ENCODE results near the gene MYH6. TPM values are rescaled to one million over a fixed set of nuclear protein-coding genes. Genes with fewer than 3 reads are reported as not detected.

The MYH6 gene
- total RNA-seq, 2 experiments from 2014 or later = 0.08 to 0.10 TPM

GRCh38 chr14:23345987-23346692, 61.9 kb downstream of the MYH6 start:
- Mint-ChIP-seq H3K27me3 (peaks cover 18% of the 10 kb centered on the region), H3K4me1 (peaks cover 4% of the 10 kb centered on the region), H3K4me3 (no peak overlapping the region), H3K27ac (no peak overlapping the region), H3K36me3 (ENCODE audit: low read depth) (no peaks in the 10 kb centered on the region), H3K9me3 (no peaks in the 10 kb centered on the region)
- no peak for DNase-seq
- CTCF ChIA-PET = interaction anchor here (0.6 to 2.1 kb wide), 6 partner anchors 8 to 522 kb away, joined by 3 to 6 read pairs (median 4); partner anchors contain the start of gene PABPN1
- POLR2A ChIA-PET = no interaction called here

DNA sequence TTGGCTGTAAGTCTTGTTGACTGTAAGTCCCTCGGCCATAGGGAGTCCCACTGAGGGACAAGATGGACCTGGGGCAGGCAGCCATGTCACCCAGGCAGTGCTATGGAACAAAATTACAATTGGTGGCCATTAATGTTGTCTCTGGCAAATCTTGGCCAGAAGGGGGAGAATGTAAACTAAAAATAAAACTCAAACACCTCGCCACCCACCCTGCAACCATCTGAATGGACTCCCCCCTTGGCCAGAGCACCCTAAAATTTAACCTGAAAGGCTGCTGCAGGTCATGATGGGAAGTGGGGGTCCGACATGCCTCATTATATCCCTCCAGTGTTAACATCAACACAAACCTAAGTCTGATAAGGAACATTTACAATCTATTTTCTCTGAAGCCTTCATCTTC, 63.6 kb downstream of the MYH6 start:
- ChIA-PET POLR2A (no interaction called here), CTCF (interaction anchor here (1.2 kb wide), 1 partner anchor 35 kb away, joined by 3 read pairs; no protein-coding TSS in a partner anchor)
- Mint-ChIP-seq H3K27me3 (peaks cover 14% of the 10 kb centered on the region), H3K4me1 (no peaks in the 10 kb centered on the region), H3K27ac (no peak overlapping the region), H3K36me3 (ENCODE audit: low read depth) (no peaks in the 10 kb centered on the region), H3K4me3 (no peak overlapping the region), H3K9me3 (peaks cover 3% of the 10 kb centered on the region)
- DNase-seq = no peak

GRCh38 chr14:23339506-23340268, 68.4 kb downstream of the MYH6 start:
- H3K27me3 Mint-ChIP-seq = peaks cover 35% of the 10 kb centered on the region
- no peak overlapping the region for H3K27ac Mint-ChIP-seq
- DNase-seq = no peak
- ChIA-PET CTCF (no interaction called here), POLR2A (interaction anchor here (0.7 kb wide), 1 partner anchor 53 kb away, joined by 3 read pairs; no protein-coding TSS in a partner anchor)
- H3K36me3 Mint-ChIP-seq (ENCODE audit: low read depth) = no peaks in the 10 kb centered on the region
- no peaks in the 10 kb centered on the region for H3K4me1 Mint-ChIP-seq
- peaks cover 6% of the 10 kb centered on the region for H3K9me3 Mint-ChIP-seq
- no peak overlapping the region for H3K4me3 Mint-ChIP-seq

GRCh38 chr14:23335623-23336022, 72.5 kb downstream of the MYH6 start:
- Mint-ChIP-seq H3K4me3 (no peak overlapping the region), H3K36me3 (ENCODE audit: low read depth) (no peaks in the 10 kb centered on the region), H3K9me3 (peaks cover 6% of the 10 kb centered on the region), H3K27me3 (peaks cover 29% of the 10 kb centered on the region), H3K4me1 (no peaks in the 10 kb centered on the region), H3K27ac (no peak overlapping the region)
- CTCF ChIA-PET = interaction anchor here (1.2 kb wide), 1 partner anchor 9 kb away, joined by 5 read pairs; no protein-coding TSS in a partner anchor
- no peak for DNase-seq
- POLR2A ChIA-PET = interaction anchor here (0.9 to 1.0 kb wide), 2 partner anchors 9 to 15 kb away, joined by 3 to 5 read pairs; partner anchors contain the start of gene PABPN1

Other genes starting within 250 kb of the MYH6 start
- gene SLC7A8, start 224.6 kb downstream of the MYH6 start, total RNA-seq = under 1 TPM; 0.76 to 0.93 TPM
- gene RNF212B, start 170.3 kb downstream of the MYH6 start, total RNA-seq = not detected
- gene HOMEZ, start 122.1 kb downstream of the MYH6 start, total RNA-seq = 10 to 100 TPM; 11.7 to 11.9 TPM
- gene PPP1R3E, start 105.4 kb downstream of the MYH6 start, total RNA-seq = 10 to 100 TPM; 29.7 to 34.4 TPM
- 1 to 10 TPM; 2.1 to 4.1 TPM for gene BCL2L2, start 101.4 kb downstream of the MYH6 start, total RNA-seq
- 100 to 1,000 TPM; 194 to 198 TPM for gene PABPN1, start 86.8 kb downstream of the MYH6 start, total RNA-seq
- 1 to 10 TPM; 2.0 TPM for gene SLC22A17, start 55.4 kb downstream of the MYH6 start, total RNA-seq
- not detected for gene EFS, start 43.1 kb downstream of the MYH6 start, total RNA-seq
- not detected for gene IL25, start 35.5 kb downstream of the MYH6 start, total RNA-seq
- gene CMTM5, start 31.2 kb downstream of the MYH6 start, total RNA-seq = not detected
- under 1 TPM in 1 of 2 experiments, not detected in 1; 0.05 TPM for gene MYH7, start 27.4 kb upstream of the MYH6 start, total RNA-seq
- 10 to 100 TPM; 34.8 to 39.0 TPM for gene NGDN, start 61.4 kb upstream of the MYH6 start, total RNA-seq
- gene ZFHX2, start 143.5 kb upstream of the MYH6 start, total RNA-seq = 1 to 10 TPM; 1.5 to 1.8 TPM
- 10 to 100 TPM; 11.6 to 11.8 TPM for gene THTPA, start 148.0 kb upstream of the MYH6 start, total RNA-seq
- 100 to 1,000 TPM; 263 to 275 TPM for gene AP1G2, start 159.5 kb upstream of the MYH6 start, total RNA-seq
- gene JPH4, start 170.5 kb upstream of the MYH6 start, total RNA-seq = not detected
- 1 to 10 TPM; 1.1 to 1.5 TPM for gene DHRS2, start 228.1 kb upstream of the MYH6 start, total RNA-seq

Data from activated CD4-positive, alpha-beta memory T cell treated with anti-CD3 and anti-CD28 coated beads, Interleukin-2, amount 10 ng/mL, durations not matched to agents 7 days and 5 days (primary cell).